MM.1S (cell line): Measurements from ENCODE around the gene FYCO1.

Experiments used
- EZH2 ChIP-seq: fragments of 300-600 bp; sonication (generic); optimal IDR thresholded peaks from 2 replicates; pipeline ENCODE3; 2017; ENCODE audit warnings: low read depth, mild to moderate bottlenecking, antibody characterized with exemption, low read length, mixed read lengths
- EZH2phosphoT487 ChIP-seq: fragments of 300-600 bp; sonication (generic); IDR thresholded peaks from 2 replicates; pipeline ENCODE4 v1.6.1; 2018; ENCODE audit warnings: antibody characterized with exemption, low read length
- TF ChIP-seq, protein P1 (sequence below): fragments of 300-600 bp; sonication (generic); IDR thresholded peaks from 2 replicates; pipeline ENCODE4 v1.5.1; 2016; ENCODE audit warnings: antibody characterized with exemption, low read length, mixed read lengths

- TF ChIP-seq, protein P1, sequence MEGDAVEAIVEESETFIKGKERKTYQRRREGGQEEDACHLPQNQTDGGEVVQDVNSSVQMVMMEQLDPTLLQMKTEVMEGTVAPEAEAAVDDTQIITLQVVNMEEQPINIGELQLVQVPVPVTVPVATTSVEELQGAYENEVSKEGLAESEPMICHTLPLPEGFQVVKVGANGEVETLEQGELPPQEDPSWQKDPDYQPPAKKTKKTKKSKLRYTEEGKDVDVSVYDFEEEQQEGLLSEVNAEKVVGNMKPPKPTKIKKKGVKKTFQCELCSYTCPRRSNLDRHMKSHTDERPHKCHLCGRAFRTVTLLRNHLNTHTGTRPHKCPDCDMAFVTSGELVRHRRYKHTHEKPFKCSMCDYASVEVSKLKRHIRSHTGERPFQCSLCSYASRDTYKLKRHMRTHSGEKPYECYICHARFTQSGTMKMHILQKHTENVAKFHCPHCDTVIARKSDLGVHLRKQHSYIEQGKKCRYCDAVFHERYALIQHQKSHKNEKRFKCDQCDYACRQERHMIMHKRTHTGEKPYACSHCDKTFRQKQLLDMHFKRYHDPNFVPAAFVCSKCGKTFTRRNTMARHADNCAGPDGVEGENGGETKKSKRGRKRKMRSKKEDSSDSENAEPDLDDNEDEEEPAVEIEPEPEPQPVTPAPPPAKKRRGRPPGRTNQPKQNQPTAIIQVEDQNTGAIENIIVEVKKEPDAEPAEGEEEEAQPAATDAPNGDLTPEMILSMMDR, result peak; percentile 13; the same call in 1 of the 2 replicates
- TF ChIP-seq EZH2 (no peak), EZH2phosphoT487 (no peak)
Measured at GRCh38 chr3:46027736-46028397, 32.2 kb upstream of the FYCO1 start.
